HG02943 (cell line): ENCODE measurements around the gene RGS17.

ENCODE experiments used
- ATAC-seq: cut with Tn5 transposase; IDR thresholded peaks from one replicate; pipeline ENCODE4 v1.9.1; 2021; ENCODE audit warnings: mild to moderate bottlenecking, low read depth, moderate library complexity; ENCODE audit not compliant: unreplicated experiment

Gene RGS17

GRCh38 chr6:152959333-152959732, 171.7 kb downstream of the RGS17 start:
- ATAC-seq, result no peak

GRCh38 chr6:152957796-152958195, 173.3 kb downstream of the RGS17 start:
- ATAC-seq, result no peak
